ENCODE measurements around the gene CACNA1E.

Gene CACNA1E

GRCh38 chr1:181484821-181485220 lies 1.5 kb downstream of the CACNA1E start:
- no peak for DNase-seq (ENCODE audit: low read depth in 2 of 2)

- no peak for DNase-seq (ENCODE audit: low read depth in 2 of 2)
These were observed 2.2 kb downstream of the CACNA1E start for GRCh38 chr1:181485287-181486097.

GRCh38 chr1:181486098-181486420 lies 2.7 kb downstream of the CACNA1E start:
- DNase-seq (ENCODE audit: low read depth in 2 of 2) = no peak

GRCh38 chr1:181488866-181489265 lies 5.5 kb downstream of the CACNA1E start:
- no peak for DNase-seq (ENCODE audit: low read depth in 2 of 2)

DNA sequence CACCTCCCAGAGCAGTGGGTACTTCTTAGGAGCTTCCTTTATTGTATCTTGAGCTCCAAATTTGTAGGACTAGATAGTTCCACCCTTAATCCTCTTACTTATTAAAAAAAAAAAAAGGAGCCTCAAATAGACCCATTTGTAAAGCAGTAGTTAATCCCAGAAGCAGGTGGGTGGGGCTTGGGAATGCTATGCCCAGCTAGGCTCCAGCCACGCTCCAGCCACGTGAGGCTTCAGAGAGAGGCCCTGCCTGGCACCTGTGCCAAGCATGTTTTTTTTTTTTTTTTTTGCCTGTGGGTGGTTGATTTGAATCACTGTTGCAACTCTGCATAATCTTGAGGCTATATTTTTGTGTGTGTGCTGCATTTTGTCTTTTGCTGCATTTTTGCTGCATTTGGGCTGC lies 7.0 kb downstream of the CACNA1E start:
- DNase-seq (ENCODE audit: low read depth in 2 of 2) = no peak

GRCh38 chr1:181490740-181491712 lies 7.7 kb downstream of the CACNA1E start:
- no peak for DNase-seq (ENCODE audit: low read depth in 2 of 2)

GRCh38 chr1:181493166-181493565 lies 9.8 kb downstream of the CACNA1E start:
- DNase-seq (ENCODE audit: low read depth in 2 of 2) = no peak

DNA sequence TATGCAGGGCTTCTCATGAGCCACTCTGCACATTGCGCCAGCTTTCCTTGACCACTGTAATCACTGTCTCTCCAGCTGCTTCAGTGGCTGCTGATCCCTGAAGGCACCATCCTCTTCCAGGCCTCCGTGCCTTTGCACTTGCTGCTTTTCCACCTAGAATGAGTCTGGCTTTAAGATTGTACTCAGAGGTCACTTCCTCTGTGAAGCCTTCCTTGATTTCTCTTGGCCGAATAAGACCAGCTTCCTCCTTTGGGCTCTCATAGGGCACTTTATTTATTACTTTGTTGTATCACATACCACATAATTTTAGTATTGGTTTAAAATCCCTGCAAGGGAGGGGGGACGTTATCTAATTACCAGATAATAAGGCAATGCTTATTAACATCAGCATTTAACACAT lies 10.6 kb downstream of the CACNA1E start:
- DNase-seq (ENCODE audit: low read depth in 2 of 2) = no peak

DNA sequence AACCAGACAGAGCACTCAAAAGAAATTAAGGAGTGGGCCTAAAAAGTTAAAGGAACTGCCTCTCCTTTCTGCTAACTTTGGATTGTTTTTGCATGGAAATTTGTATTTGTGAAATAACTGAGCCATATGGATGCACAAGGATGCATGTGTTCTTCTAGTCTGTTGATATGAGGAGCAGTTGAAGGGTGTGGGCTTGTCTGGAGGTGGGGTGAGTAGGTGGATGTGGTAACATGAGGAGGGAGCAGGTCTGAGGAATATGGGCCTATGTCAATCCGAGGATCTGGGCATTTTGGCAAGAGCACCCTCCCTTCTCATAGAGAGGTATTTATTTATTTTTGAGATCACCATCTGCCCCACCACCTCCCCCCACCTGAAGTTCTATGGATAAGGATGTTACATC lies 13.4 kb downstream of the CACNA1E start:
- DNase-seq (ENCODE audit: low read depth in 2 of 2) = no peak

DNA sequence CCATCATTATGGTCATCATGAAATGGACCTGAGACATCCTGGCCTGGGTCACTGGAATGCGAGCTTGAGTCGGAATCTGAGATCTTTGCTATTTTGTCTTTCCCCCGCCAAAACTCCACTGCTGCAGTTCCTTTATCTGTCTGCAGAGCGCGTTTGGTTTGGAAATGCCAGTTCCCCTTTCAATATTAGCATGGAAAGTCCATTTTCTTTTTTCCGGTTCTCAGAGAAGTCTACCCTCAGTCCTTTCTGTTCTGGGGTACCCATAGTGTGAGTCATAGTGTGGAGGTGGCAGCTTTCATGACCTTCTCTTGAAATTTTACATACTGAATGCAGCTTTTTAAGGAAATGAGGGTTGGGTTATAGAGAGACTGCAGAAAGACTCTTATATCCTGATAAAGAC lies 14.6 kb downstream of the CACNA1E start:
- no peak for DNase-seq (ENCODE audit: low read depth in 2 of 2)

- DNase-seq (ENCODE audit: low read depth in 2 of 2) = no peak
These were observed 16.5 kb downstream of the CACNA1E start for GRCh38 chr1:181499825-181500224.

DNA sequence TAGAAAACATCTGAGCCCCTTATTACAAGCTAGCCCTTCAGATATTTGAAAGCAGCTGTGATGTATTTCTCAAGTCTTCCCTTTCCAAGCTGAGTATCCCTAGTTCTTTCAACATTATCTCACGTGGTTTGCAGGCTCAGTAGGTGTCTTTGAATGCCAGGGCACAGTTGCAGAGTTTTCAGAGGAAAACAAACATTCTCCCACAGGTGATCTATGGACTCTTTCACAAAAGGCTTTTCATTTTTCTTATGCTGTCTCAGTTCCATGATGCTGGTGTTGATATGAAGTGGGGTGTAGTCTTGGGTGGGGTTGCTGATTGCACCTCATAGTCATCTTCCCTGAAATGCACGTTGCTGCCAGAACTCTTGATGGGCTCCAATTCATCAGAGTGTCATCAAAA lies 17.3 kb downstream of the CACNA1E start:
- no peak for DNase-seq (ENCODE audit: low read depth in 2 of 2)

DNA sequence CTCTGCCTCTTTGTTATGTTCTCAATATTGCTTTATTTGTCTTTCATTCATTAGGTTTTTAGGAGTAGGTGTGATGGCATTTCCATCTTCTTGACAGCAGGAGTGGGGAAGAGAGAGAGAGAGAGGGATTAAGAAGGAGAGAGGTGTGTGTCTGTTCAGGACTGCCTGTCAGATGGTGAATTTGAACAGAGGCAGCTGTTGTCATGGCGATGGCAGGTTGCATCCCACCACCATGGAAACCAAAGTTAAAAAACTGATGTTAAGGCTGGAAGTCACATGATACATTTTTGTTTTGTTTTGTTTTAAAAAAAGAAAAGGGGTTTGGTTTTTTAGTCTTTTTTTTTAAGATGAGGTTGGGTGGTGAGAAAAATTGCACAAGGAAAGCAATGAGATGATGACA lies 18.3 kb downstream of the CACNA1E start:
- no peak for DNase-seq (ENCODE audit: low read depth in 2 of 2)

DNA sequence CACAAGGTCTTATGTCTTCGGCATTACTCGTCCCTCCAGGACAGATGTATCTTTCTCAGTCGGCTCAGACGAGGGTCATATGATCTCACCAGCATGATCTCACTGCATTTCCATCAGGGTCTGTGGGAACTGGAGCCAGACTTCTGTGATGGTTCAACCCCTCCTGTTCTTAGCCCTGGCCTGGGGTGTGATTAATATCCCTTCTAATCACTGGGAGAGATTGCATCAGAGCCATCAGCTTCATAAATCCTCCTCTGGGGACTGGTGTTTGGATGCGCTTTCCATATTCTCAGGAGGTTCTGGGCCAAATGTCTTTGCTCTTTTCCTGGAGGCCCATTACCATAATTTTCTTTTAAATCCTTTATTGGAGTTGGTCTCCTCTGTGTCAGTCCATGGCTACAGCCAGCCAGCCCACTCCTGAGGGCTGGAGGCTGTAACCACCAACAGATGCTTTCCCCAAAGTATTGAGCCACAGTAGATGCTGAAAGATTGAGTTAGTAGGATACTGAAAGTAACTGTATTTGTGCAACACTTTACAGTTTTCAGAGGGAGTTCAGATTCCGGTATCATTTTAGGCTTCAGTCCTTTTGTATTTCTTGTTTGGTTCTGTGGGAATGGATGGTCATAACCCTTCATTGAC lies 20.0 kb downstream of the CACNA1E start:
- no peak for DNase-seq (ENCODE audit: low read depth in 2 of 2)

DNA sequence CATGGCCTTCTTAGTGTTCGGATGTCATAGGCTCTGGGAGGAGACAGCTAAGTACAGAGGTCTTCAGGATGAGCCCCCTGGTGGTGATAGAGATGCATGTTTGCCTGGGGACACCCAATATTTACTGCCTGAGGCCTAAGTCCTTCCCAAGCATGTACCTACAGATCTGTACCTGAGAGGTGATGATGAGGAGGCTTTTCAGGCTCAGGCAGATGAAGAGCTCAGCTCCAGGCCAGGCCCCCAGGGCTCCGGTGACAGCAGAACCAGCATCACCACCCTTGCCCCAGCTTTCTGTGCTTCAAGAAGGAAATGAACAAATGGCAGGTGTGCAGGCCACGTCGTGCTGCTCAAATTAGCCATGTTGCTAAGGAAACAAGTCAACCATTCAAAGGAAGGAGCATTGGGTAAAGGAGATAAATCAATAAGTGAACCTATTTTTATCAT lies 21.1 kb downstream of the CACNA1E start:
- DNase-seq (ENCODE audit: low read depth in 2 of 2) = no peak

- no peak for DNase-seq (ENCODE audit: low read depth in 2 of 2)
These were observed 23.4 kb downstream of the CACNA1E start for GRCh38 chr1:181506563-181507353.

- DNase-seq (ENCODE audit: low read depth in 2 of 2) = no peak
These were observed 25.3 kb downstream of the CACNA1E start for GRCh38 chr1:181508486-181509165.

GRCh38 chr1:181513786-181514297 lies 30.5 kb downstream of the CACNA1E start:
- DNase-seq (ENCODE audit: low read depth in 2 of 2) = no peak

- no peak for DNase-seq (ENCODE audit: low read depth in 2 of 2)
These were observed 31.3 kb downstream of the CACNA1E start for GRCh38 chr1:181514298-181515290.

Measured in stimulated activated CD4-positive, alpha-beta T cell treated with anti-CD3 and anti-CD28 coated beads, Interleukin-1b, Interleukin-23, amount 100 ng/mL, for 4 hours (primary cell).